DND-41 (cell line): ENCODE measurements around the gene CYP46A1.

Source experiments
- ATAC-seq: fragments of 200-7000 bp; cut with Tn5 transposase; 3 replicates; pipeline ENCODE4 v1.9.1; 2021; ENCODE audit warnings: low read depth; ENCODE audit not compliant: insufficient read depth
- DNase-seq: peaks from one replicate; pipeline ENCODE4 v3.0.0-alpha.2; 2020
- H2AFZ ChIP-seq: 2 replicates; pipeline ENCODE4 v1.6.0; 2012; ENCODE audit warnings: low read depth, low read length
- H3K27ac ChIP-seq: 2 replicates; pipeline ENCODE4 v1.5.1; 2012; ENCODE audit warnings: low read length, inconsistent platforms
- H3K27me3 ChIP-seq: fragments of 200-600 bp; sonication (generic); 2 replicates; pipeline ENCODE4 v1.6.0; 2012; ENCODE audit warnings: low read length, mild to moderate bottlenecking, inconsistent platforms; ENCODE audit not compliant: insufficient read depth, poor library complexity
- H3K36me3 ChIP-seq: 2 replicates; pipeline ENCODE4 v1.5.1; 2012; ENCODE audit warnings: low read length, inconsistent platforms; ENCODE audit not compliant: insufficient read depth
- H3K4me1 ChIP-seq: 2 replicates; pipeline ENCODE4 v1.5.1; 2012; ENCODE audit warnings: mild to moderate bottlenecking, low read length; ENCODE audit not compliant: insufficient read depth
- H3K4me2 ChIP-seq: 2 replicates; pipeline ENCODE4 v1.6.0; 2012; ENCODE audit warnings: mild to moderate bottlenecking, moderate library complexity, low read length, inconsistent platforms; ENCODE audit not compliant: insufficient read depth
- H3K4me3 ChIP-seq, 2 experiments: fragments of 200-600 bp in 1 of 2; shearing (Covaris generic) in 1 of 2; 2 replicates each; pipeline ENCODE4 v1.5.1; 2012 to 2016; ENCODE audit warnings: inconsistent platforms in 2 of 2, low read length in 2 of 2, mild to moderate bottlenecking in 2 of 2, low read depth in 1 of 2, moderate library complexity in 1 of 2
- H3K79me2 ChIP-seq: 2 replicates; pipeline ENCODE4 v1.6.0; 2012; ENCODE audit warnings: low read length, inconsistent platforms; ENCODE audit not compliant: insufficient read depth
- H3K9ac ChIP-seq: 2 replicates; pipeline ENCODE4 v1.6.0; 2012; ENCODE audit warnings: low read depth, mild to moderate bottlenecking, inconsistent platforms, low read length, moderate library complexity
- H3K9me3 ChIP-seq: 2 replicates; pipeline ENCODE4 v1.5.1; 2012; ENCODE audit warnings: low read length, moderate library complexity, mild to moderate bottlenecking, inconsistent platforms; ENCODE audit not compliant: insufficient read depth, severe bottlenecking
- H4K20me1 ChIP-seq: 2 replicates; pipeline ENCODE4 v1.6.0; 2012; ENCODE audit warnings: low read length; ENCODE audit not compliant: insufficient read depth
- EZH2 ChIP-seq: IDR thresholded peaks from 3 replicates; pipeline ENCODE4 v1.6.1; 2012; ENCODE audit warnings: borderline replicate concordance, low read depth, mild to moderate bottlenecking, moderate library complexity, low read length, inconsistent platforms; ENCODE audit not compliant: severe bottlenecking
- TF ChIP-seq, protein P1 (sequence below): IDR thresholded peaks from 2 replicates; pipeline ENCODE4 v1.5.1; 2012; ENCODE audit warnings: borderline replicate concordance, low read length, moderate library complexity, mild to moderate bottlenecking; ENCODE audit not compliant: poor library complexity, severe bottlenecking; ENCODE audit errors: extremely low read depth

The CYP46A1 gene

GRCh38 chr14:99707921-99708320 lies 23.8 kb downstream of the CYP46A1 start:
- TF ChIP-seq EZH2 = no peak
- TF ChIP-seq, protein P1, sequence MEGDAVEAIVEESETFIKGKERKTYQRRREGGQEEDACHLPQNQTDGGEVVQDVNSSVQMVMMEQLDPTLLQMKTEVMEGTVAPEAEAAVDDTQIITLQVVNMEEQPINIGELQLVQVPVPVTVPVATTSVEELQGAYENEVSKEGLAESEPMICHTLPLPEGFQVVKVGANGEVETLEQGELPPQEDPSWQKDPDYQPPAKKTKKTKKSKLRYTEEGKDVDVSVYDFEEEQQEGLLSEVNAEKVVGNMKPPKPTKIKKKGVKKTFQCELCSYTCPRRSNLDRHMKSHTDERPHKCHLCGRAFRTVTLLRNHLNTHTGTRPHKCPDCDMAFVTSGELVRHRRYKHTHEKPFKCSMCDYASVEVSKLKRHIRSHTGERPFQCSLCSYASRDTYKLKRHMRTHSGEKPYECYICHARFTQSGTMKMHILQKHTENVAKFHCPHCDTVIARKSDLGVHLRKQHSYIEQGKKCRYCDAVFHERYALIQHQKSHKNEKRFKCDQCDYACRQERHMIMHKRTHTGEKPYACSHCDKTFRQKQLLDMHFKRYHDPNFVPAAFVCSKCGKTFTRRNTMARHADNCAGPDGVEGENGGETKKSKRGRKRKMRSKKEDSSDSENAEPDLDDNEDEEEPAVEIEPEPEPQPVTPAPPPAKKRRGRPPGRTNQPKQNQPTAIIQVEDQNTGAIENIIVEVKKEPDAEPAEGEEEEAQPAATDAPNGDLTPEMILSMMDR = no peak
- Histone ChIP-seq H2AFZ (no peak overlapping the region), H3K9me3 (peaks cover 18% of the 10 kb centered on the region), H3K4me1 (no peaks in the 10 kb centered on the region), H3K79me2 (no peaks in the 10 kb centered on the region), H3K4me3 (no peak overlapping the region), H3K9ac (no peak overlapping the region), H3K27me3 (no peaks in the 10 kb centered on the region), H4K20me1 (no peaks in the 10 kb centered on the region), H3K27ac (no peak overlapping the region), H3K4me2 (no peak overlapping the region), H3K36me3 (no peaks in the 10 kb centered on the region)
- ATAC-seq = no peak
- DNase-seq = no peak

DNA sequence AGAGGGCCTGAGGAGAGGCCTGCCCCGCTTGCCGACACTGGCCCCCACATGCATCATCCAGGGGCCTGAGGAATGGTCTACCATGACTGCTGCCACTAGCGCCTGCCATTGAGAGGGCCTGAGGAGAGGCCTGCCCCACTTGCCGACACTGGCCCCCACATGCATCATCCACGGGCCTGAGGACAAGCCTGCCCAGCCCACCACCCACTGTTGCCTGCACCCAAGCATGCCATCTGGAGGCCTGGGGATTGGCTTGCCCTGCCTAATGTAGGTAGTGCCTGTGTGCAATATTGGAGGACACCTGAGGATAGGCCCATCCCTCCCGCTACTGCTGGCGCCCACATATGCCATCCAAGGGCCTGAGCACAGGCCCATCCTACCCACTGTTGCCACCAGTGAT lies 24.4 kb downstream of the CYP46A1 start:
- DNase-seq (no peak), ATAC-seq (no peak)
- Histone ChIP-seq H2AFZ (no peak overlapping the region), H3K4me2 (no peak overlapping the region), H3K27me3 (no peaks in the 10 kb centered on the region), H3K79me2 (no peaks in the 10 kb centered on the region), H4K20me1 (no peaks in the 10 kb centered on the region), H3K36me3 (no peaks in the 10 kb centered on the region), H3K9me3 (peaks cover 14% of the 10 kb centered on the region), H3K27ac (no peak overlapping the region), H3K9ac (no peak overlapping the region), H3K4me1 (no peaks in the 10 kb centered on the region), H3K4me3 (no peak overlapping the region)
- TF ChIP-seq EZH2 = no peak
- TF ChIP-seq, protein P1 = no peak

DNA sequence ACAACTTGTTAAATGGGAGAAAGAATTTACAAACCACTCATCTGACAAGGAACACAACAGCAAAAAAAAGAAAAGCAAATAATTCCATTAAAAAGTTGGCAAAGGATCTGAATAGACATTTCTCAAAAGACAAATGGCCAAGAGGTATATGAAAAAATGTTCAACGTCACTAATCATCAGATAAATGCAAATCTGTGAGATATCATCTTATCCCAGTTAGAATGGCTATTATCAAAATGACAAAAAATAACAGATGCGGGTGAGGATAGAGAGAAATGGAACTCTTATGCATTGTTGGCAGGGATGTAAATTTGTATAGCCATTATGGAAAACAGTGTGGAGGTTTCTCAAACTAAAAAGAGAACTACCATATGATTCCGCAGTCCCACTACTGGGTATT lies 29.9 kb downstream of the CYP46A1 start:
- H3K79me2 ChIP-seq = no peaks in the 10 kb centered on the region
- H3K4me1 ChIP-seq = no peaks in the 10 kb centered on the region
- no peak for TF ChIP-seq EZH2
- TF ChIP-seq, protein P1 = no peak
- ATAC-seq = no peak
- no peak overlapping the region for H2AFZ ChIP-seq
- H3K36me3 ChIP-seq = no peaks in the 10 kb centered on the region
- H3K27me3 ChIP-seq = no peaks in the 10 kb centered on the region
- no peaks in the 10 kb centered on the region for H3K9me3 ChIP-seq
- no peak overlapping the region for H3K4me3 ChIP-seq
- H4K20me1 ChIP-seq = no peaks in the 10 kb centered on the region
- no peak overlapping the region for H3K4me2 ChIP-seq
- no peak overlapping the region for H3K27ac ChIP-seq
- H3K9ac ChIP-seq = no peak overlapping the region
- no peak for DNase-seq

DNA sequence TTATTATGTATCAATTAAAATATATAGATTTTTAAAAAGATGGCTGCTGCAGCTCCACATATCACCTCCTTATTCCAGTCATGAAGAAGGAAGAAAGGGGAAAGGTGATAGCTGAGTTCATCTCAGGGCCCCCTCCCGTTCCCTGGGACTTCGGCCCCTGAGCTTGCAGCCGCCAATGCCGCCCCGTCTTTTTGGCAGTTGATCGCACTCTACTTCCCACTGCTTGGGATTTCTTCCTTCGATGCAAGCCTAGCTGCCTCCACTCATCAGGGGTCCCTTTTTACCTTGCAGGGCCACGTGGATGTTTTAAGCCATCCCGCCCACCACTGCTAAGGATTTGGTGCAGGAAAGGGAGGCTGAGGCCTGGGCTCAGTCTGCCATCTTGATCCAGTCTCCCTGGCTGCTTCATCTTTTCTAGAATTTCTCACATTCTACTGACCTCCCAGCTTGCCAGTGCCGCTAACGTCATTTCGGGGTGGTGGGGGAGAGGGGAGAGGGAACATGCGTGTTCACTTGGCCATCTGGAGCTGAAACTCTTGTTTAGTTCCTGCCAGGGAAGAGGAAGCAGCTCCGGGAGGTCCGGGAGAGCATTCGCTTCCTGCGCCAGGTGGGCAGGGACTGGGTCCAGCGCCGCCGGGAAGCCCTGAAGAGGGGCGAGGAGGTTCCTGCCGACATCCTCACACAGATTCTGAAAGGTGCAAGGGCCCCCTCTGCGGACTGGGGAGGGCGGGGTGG lies 31.3 kb downstream of the CYP46A1 start:
- ATAC-seq (no peak), DNase-seq (no peak)
- H4K20me1 ChIP-seq = no peaks in the 10 kb centered on the region
- no peaks in the 10 kb centered on the region for H3K79me2 ChIP-seq
- no peak overlapping the region for H3K4me3 ChIP-seq
- no peak for TF ChIP-seq EZH2
- no peak overlapping the region for H3K9ac ChIP-seq
- no peaks in the 10 kb centered on the region for H3K4me1 ChIP-seq
- no peak overlapping the region for H2AFZ ChIP-seq
- no peaks in the 10 kb centered on the region for H3K9me3 ChIP-seq
- H3K27me3 ChIP-seq = no peaks in the 10 kb centered on the region
- H3K27ac ChIP-seq = no peak overlapping the region
- no peaks in the 10 kb centered on the region for H3K36me3 ChIP-seq
- no peak overlapping the region for H3K4me2 ChIP-seq
